Keratinocyte (primary cell): Measurements from ENCODE around the gene PLA1A. TPM values are rescaled to one million over a fixed set of nuclear protein-coding genes. Genes with fewer than 3 reads are reported as not detected.

ENCODE experiments used
- DNase-seq: peaks from one replicate; pipeline ENCODE4 v3.0.0-alpha.2; 2011; ENCODE audit warnings: low read depth, missing footprints, low spot score
- FAIRE-seq: peaks from 2 replicates; lab custom pipeline; 2011; peaks lifted over from hg19 to GRCh38; lab: Jason Lieb, UNC
- H2AFZ ChIP-seq: 2 replicates; pipeline ENCODE4 v1.6.0; 2012; ENCODE audit warnings: low read length, control low read depth, inconsistent platforms; ENCODE audit not compliant: control insufficient read depth
- H3K27ac ChIP-seq: 2 replicates; pipeline ENCODE4 v1.5.1; 2011; ENCODE audit warnings: low read length; ENCODE audit not compliant: control insufficient read depth, insufficient read depth
- H3K27me3 ChIP-seq: 3 replicates; pipeline ENCODE4 v1.6.0; 2011; ENCODE audit warnings: low read length; ENCODE audit not compliant: control insufficient read depth, insufficient read depth; ENCODE audit errors: extremely low read depth
- H3K36me3 ChIP-seq, 2 experiments: 2 replicates in 1 of 2; 3 replicates in 1 of 2; pipeline ENCODE4 v1.5.1; 2011; ENCODE audit warnings: low read length in 2 of 2, mild to moderate bottlenecking in 1 of 2; ENCODE audit not compliant: control insufficient read depth in 2 of 2, insufficient read depth in 2 of 2; ENCODE audit errors: extremely low read depth in 1 of 2
- H3K4me1 ChIP-seq: 3 replicates; pipeline ENCODE4 v1.5.1; 2011; ENCODE audit warnings: low read length; ENCODE audit not compliant: control insufficient read depth, insufficient read depth; ENCODE audit errors: extremely low read depth
- H3K4me2 ChIP-seq: 3 replicates; pipeline ENCODE4 v1.6.0; 2011; ENCODE audit warnings: low read depth, low read length; ENCODE audit not compliant: control insufficient read depth, insufficient read depth; ENCODE audit errors: extremely low read depth
- H3K4me3 ChIP-seq, 3 experiments: fragments of 200-600 bp in 1 of 3; sonication (generic) in 1 of 3; 2 replicates in 2 of 3; 3 replicates in 1 of 3; pipeline ENCODE4 v1.5.1; 2011 to 2016; ENCODE audit warnings: low read length in 3 of 3, mild to moderate bottlenecking in 3 of 3, control low read depth in 2 of 3, inconsistent platforms in 1 of 3, low read depth in 1 of 3, mixed read lengths in 1 of 3, mixed run types in 1 of 3, moderate library complexity in 1 of 3; ENCODE audit not compliant: control insufficient read depth in 2 of 3, insufficient read depth in 2 of 3; ENCODE audit errors: extremely low read depth in 1 of 3
- H3K79me2 ChIP-seq: 2 replicates; pipeline ENCODE4 v1.6.0; 2012; ENCODE audit warnings: low read length; ENCODE audit not compliant: control insufficient read depth, insufficient read depth
- H3K9ac ChIP-seq: 3 replicates; pipeline ENCODE4 v1.6.0; 2011; ENCODE audit warnings: low read length; ENCODE audit not compliant: control insufficient read depth, insufficient read depth; ENCODE audit errors: extremely low read depth
- H3K9me1 ChIP-seq: 3 replicates; pipeline ENCODE4 v1.6.0; 2011; ENCODE audit warnings: low read length; ENCODE audit not compliant: control insufficient read depth, insufficient read depth; ENCODE audit errors: extremely low read depth
- H3K9me3 ChIP-seq: 2 replicates; pipeline ENCODE4 v1.5.1; 2012; ENCODE audit warnings: low read depth, low read length; ENCODE audit not compliant: control insufficient read depth
- H4K20me1 ChIP-seq: 3 replicates; pipeline ENCODE4 v1.6.0; 2011; ENCODE audit warnings: low read length; ENCODE audit not compliant: control insufficient read depth, insufficient read depth; ENCODE audit errors: extremely low read depth
- EZH2 ChIP-seq: IDR thresholded peaks from one replicate; pipeline ENCODE4 v1.6.1; 2012; ENCODE audit warnings: inconsistent platforms, mild to moderate bottlenecking, low read length, moderate library complexity
- dilution Hi-C: fragments of 300-500 bp; cut with MboI; formaldehyde crosslinking; loops from one replicate; pipeline ENCODE4 v1.7.0; 2020; ENCODE audit warnings: low sequenced_read_pairs; ENCODE audit not compliant: extremely low pct_ligation_motif_present
- polyA plus RNA-seq, 5 experiments: library from polyadenylated mRNA; depleted of rRNA in 3 of 5; stranded (reverse) in 3 of 5; stranded (forward) in 1 of 5; unstranded in 1 of 5; fragments of >200 nt; gene quantifications; 1 replicate in 1 of 5; 2 replicates in 3 of 5; 3 replicates in 1 of 5; pipeline versions ENCODE4 v1.2.1 to v1.2.3, GENCODE V29; 2011 to 2012; ENCODE audit warnings: missing spikeins in 2 of 5, low read depth in 1 of 5, low replicate concordance in 1 of 5
- TF ChIP-seq, protein P1 (sequence below), 3 experiments: IDR thresholded peaks in 1 of 3; conservative IDR thresholded peaks in 1 of 3; optimal IDR thresholded peaks in 1 of 3; 2 replicates in 2 of 3; 3 replicates in 1 of 3; pipeline versions ENCODE3 to v1.5.1; 2011; ENCODE audit warnings: low read length in 3 of 3, mild to moderate bottlenecking in 3 of 3, moderate library complexity in 2 of 3, control low read depth in 1 of 3, inconsistent platforms in 1 of 3; ENCODE audit not compliant: insufficient read depth in 2 of 3; ENCODE audit errors: extremely low read depth in 1 of 3

The PLA1A gene
- polyA plus RNA-seq, 1 donor (not counting 4 experiments of a cell fraction or from before 2014, with no cell fraction given): not detected

DNA sequence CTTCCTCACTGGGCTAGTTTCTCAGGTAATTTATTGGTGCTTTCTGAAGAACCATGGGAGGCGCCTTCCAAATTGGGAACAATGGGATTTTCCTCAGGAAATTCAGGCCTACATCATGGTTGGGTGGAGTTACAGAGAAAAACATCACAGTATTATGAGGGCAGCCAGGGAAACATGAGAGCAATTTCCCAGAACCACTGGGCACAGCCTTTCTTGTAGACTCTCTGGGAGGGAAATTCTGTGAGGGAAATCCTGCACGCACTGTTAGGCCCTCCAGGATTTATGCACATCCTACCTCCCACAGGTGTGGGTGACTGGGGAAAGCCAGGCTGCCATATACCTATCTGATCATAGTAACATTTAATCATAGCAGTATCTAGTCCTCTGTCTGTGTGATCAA is 49.5 kb downstream of the PLA1A start:
- FAIRE-seq (no peak), DNase-seq (no peak)
- H3K79me2 ChIP-seq: no peaks in the 10 kb centered on the region
- no peaks in the 10 kb centered on the region for H3K27me3 ChIP-seq
- TF ChIP-seq, protein P1, sequence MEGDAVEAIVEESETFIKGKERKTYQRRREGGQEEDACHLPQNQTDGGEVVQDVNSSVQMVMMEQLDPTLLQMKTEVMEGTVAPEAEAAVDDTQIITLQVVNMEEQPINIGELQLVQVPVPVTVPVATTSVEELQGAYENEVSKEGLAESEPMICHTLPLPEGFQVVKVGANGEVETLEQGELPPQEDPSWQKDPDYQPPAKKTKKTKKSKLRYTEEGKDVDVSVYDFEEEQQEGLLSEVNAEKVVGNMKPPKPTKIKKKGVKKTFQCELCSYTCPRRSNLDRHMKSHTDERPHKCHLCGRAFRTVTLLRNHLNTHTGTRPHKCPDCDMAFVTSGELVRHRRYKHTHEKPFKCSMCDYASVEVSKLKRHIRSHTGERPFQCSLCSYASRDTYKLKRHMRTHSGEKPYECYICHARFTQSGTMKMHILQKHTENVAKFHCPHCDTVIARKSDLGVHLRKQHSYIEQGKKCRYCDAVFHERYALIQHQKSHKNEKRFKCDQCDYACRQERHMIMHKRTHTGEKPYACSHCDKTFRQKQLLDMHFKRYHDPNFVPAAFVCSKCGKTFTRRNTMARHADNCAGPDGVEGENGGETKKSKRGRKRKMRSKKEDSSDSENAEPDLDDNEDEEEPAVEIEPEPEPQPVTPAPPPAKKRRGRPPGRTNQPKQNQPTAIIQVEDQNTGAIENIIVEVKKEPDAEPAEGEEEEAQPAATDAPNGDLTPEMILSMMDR (optimal IDR thresholded peaks at IDR 0.05 in 1 of 3, IDR thresholded peaks at IDR 0.05 in 1 of 3, conservative IDR thresholded peaks at IDR 0.05 in 1 of 3; ENCODE audit: extremely low read depth in 1 of 3, insufficient read depth in 2 of 3, low read length in 3 of 3): no peak
- TF ChIP-seq EZH2: no peak
- no peaks in the 10 kb centered on the region for H3K9me3 ChIP-seq
- H3K9ac ChIP-seq: no peak overlapping the region
- H3K9me1 ChIP-seq: no peaks in the 10 kb centered on the region
- no peaks in the 10 kb centered on the region for H3K36me3 ChIP-seq
- H2AFZ ChIP-seq: no peak overlapping the region
- H3K27ac ChIP-seq: no peak overlapping the region
- no peak overlapping the region for H3K4me2 ChIP-seq
- H3K4me3 ChIP-seq: no peak overlapping the region
- H3K4me1 ChIP-seq: peaks cover 9% of the 10 kb centered on the region
- dilution Hi-C loops: no loop called here
- H4K20me1 ChIP-seq: no peaks in the 10 kb centered on the region

GRCh38 chr3:119647843-119648575 is 50.3 kb downstream of the PLA1A start:
- Histone ChIP-seq H3K9ac (no peak overlapping the region), H3K27ac (no peak overlapping the region), H3K79me2 (no peaks in the 10 kb centered on the region), H4K20me1 (no peaks in the 10 kb centered on the region), H3K4me2 (no peak overlapping the region), H3K4me3 (no peak overlapping the region), H3K4me1 (peaks cover 6% of the 10 kb centered on the region), H3K9me3 (no peaks in the 10 kb centered on the region), H2AFZ (no peak overlapping the region), H3K9me1 (no peaks in the 10 kb centered on the region), H3K27me3 (no peaks in the 10 kb centered on the region), H3K36me3 (no peaks in the 10 kb centered on the region)
- DNase-seq (no peak), FAIRE-seq (no peak)
- dilution Hi-C loops: no loop called here
- TF ChIP-seq EZH2: no peak
- TF ChIP-seq, protein P1 (optimal IDR thresholded peaks at IDR 0.05 in 1 of 3, IDR thresholded peaks at IDR 0.05 in 1 of 3, conservative IDR thresholded peaks at IDR 0.05 in 1 of 3; ENCODE audit: extremely low read depth in 1 of 3, insufficient read depth in 2 of 3, low read length in 3 of 3): no peak
